ENCODE measurements around the gene PLA2G2C.

DNA sequence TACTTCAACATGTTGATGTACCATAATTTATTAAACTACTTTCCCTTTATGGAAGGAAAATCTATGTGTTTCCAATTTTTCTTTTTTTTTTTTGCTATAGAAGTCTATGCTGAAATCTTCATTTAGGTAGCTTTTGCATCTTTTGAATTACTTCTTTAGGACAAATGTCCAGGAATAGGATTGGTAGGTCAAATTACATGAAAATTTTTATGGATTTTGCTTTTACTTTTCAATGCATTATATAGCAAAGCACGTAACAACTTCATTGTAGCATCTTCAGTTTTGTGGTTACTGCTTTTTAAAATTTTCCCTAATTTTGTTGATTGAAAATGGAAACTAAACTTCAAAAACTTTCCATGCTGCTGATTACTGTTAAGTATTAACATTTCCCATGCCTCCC lies 12.0 kb upstream of the PLA2G2C start:
- TF ChIP-seq, protein P1, sequence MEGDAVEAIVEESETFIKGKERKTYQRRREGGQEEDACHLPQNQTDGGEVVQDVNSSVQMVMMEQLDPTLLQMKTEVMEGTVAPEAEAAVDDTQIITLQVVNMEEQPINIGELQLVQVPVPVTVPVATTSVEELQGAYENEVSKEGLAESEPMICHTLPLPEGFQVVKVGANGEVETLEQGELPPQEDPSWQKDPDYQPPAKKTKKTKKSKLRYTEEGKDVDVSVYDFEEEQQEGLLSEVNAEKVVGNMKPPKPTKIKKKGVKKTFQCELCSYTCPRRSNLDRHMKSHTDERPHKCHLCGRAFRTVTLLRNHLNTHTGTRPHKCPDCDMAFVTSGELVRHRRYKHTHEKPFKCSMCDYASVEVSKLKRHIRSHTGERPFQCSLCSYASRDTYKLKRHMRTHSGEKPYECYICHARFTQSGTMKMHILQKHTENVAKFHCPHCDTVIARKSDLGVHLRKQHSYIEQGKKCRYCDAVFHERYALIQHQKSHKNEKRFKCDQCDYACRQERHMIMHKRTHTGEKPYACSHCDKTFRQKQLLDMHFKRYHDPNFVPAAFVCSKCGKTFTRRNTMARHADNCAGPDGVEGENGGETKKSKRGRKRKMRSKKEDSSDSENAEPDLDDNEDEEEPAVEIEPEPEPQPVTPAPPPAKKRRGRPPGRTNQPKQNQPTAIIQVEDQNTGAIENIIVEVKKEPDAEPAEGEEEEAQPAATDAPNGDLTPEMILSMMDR (IDR thresholded peaks at IDR 0.05): no peak
- no peak for TF ChIP-seq POLR2A (IDR thresholded peaks at IDR 0.05)
- no peak for TF ChIP-seq POLR2AphosphoS5 (IDR thresholded peaks at IDR 0.05)
